Astrocyte (in vitro differentiated cells and primary cell): ENCODE results near the gene PRR5.

ENCODE experiments used
- EZH2 ChIP-seq: IDR thresholded peaks from 2 replicates; pipeline ENCODE4 v1.6.1; 2012; ENCODE audit warnings: mild to moderate bottlenecking, low read length, inconsistent platforms; ENCODE audit not compliant: insufficient read depth
- TF ChIP-seq, protein P1 (sequence below): IDR thresholded peaks from 2 replicates; pipeline ENCODE4 v1.5.1; 2011; ENCODE audit warnings: low read depth, mild to moderate bottlenecking, inconsistent platforms, low read length, moderate library complexity; ENCODE audit not compliant: insufficient read depth

DNA sequence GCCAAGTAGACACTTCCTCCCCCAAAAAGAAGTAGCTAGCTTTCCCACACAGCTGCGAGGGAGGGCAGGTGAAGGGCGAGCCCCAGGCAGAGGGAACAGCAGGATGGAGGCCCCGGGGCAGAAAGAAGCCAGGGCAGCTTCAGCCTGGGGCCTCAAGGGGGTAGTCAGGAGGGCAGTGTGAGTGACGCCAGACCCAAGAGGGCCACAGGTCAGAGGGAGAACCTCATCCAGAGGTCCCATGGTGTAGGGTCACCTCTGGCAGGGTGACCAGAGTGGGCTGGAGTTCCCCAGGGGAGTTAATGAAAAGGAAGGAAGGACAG lies 9.2 kb downstream of the PRR5 start:
- TF ChIP-seq, protein P1, sequence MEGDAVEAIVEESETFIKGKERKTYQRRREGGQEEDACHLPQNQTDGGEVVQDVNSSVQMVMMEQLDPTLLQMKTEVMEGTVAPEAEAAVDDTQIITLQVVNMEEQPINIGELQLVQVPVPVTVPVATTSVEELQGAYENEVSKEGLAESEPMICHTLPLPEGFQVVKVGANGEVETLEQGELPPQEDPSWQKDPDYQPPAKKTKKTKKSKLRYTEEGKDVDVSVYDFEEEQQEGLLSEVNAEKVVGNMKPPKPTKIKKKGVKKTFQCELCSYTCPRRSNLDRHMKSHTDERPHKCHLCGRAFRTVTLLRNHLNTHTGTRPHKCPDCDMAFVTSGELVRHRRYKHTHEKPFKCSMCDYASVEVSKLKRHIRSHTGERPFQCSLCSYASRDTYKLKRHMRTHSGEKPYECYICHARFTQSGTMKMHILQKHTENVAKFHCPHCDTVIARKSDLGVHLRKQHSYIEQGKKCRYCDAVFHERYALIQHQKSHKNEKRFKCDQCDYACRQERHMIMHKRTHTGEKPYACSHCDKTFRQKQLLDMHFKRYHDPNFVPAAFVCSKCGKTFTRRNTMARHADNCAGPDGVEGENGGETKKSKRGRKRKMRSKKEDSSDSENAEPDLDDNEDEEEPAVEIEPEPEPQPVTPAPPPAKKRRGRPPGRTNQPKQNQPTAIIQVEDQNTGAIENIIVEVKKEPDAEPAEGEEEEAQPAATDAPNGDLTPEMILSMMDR, result no peak
- TF ChIP-seq EZH2, result no peak
